ENCODE results near the gene KCNH1. TPM values are rescaled to one million over a fixed set of nuclear protein-coding genes. Genes with fewer than 3 reads are reported as not detected.

KCNH1 gene, protein sequence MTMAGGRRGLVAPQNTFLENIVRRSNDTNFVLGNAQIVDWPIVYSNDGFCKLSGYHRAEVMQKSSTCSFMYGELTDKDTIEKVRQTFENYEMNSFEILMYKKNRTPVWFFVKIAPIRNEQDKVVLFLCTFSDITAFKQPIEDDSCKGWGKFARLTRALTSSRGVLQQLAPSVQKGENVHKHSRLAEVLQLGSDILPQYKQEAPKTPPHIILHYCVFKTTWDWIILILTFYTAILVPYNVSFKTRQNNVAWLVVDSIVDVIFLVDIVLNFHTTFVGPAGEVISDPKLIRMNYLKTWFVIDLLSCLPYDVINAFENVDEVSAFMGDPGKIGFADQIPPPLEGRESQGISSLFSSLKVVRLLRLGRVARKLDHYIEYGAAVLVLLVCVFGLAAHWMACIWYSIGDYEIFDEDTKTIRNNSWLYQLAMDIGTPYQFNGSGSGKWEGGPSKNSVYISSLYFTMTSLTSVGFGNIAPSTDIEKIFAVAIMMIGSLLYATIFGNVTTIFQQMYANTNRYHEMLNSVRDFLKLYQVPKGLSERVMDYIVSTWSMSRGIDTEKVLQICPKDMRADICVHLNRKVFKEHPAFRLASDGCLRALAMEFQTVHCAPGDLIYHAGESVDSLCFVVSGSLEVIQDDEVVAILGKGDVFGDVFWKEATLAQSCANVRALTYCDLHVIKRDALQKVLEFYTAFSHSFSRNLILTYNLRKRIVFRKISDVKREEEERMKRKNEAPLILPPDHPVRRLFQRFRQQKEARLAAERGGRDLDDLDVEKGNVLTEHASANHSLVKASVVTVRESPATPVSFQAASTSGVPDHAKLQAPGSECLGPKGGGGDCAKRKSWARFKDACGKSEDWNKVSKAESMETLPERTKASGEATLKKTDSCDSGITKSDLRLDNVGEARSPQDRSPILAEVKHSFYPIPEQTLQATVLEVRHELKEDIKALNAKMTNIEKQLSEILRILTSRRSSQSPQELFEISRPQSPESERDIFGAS
- polyA plus RNA-seq (2013), result 0.04 TPM

DNA sequence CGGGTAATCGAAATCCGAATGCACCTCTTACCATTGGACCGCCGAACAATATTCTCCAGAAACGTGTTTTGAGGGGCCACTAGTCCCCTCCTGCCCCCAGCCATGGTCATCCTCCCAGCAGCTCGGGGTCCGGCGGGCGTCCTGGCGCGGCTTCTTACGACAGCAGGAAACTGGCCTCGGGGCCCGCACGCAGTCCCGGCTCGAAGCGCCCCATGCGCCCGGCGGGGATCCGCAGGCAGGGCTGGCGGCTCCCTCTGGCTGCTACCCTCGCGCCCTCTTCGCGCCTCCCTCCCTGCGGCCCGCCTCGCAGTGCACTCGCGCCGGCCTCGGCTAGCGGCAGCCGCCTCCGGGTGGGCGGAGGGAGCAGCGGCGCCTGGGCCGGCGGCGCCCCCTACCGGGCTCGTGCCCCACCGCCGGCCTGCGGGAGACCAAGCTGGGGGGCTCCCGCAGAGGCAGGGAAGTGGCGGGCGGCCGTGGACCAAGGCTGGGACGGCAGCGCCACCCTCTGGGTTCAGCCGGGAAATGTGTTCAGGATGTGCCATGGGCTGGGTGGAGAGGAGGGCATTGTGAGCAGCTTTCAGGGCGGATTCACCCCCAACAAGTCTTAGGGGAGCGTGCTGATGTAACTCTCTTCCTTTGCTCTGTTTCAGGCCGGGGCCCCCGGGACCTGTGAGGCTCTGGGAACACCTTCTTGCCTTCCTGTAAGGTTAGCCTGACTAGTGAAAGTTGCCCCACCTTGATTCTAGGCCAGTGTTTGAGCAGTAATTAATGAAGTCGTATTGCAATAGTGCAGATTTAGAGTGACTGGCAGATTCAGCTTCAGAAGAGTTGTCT, at the start of gene KCNH1:
KCNH1 (minus strand) TSS at position 313 of the 834 bp plus-strand sequence; CDS start at position 110, 203 bp downstream.
- Histone ChIP-seq H3K4me3 (ENCODE audit: control insufficient read depth in 1 of 7, extremely low read depth in 1 of 7, insufficient read depth in 4 of 7, low read depth in 2 of 7, low read length in 6 of 7) (peak within 1 kb of the TSS in 5 of 7 experiments; percentile 21 to 73 (median 39)), H3K36me3 (ENCODE audit: control insufficient read depth in 4 of 4, insufficient read depth in 4 of 4, low read length in 3 of 4) (no peaks in the 10 kb centered on the region), H3K27me3 (replicated peaks in 2 of 5; ENCODE audit: control insufficient read depth in 4 of 5, insufficient read depth in 5 of 5, low read length in 4 of 5) (peaks cover 14 to 56% (median 26%) of the 10 kb centered on the region in 5 experiments), H3K9me3 (ENCODE audit: control extremely low read depth in 1 of 5, control insufficient read depth in 4 of 5, insufficient read depth in 2 of 5, low read depth in 1 of 5, low read length in 4 of 5) (no peaks in the 10 kb centered on the region), H3K27ac (ENCODE audit: insufficient read depth in 1 of 2, low read depth in 1 of 2, low read length in 2 of 2, poor library complexity in 1 of 2, severe bottlenecking in 2 of 2) (no peak within 1 kb of the TSS), H3K4me1 (ENCODE audit: control extremely low read depth in 1 of 4, control insufficient read depth in 4 of 4, insufficient read depth in 4 of 4, low read length in 3 of 4) (peaks cover 0 to 16% (median 14%) of the 10 kb centered on the region in 4 experiments)
- POLR2A ChIA-PET, result interaction anchor here (1.0 kb wide), 1 partner anchor 552 kb away, joined by 4 read pairs; no protein-coding TSS in a partner anchor
- peak; percentile 85 to 93 (median 92) for DNase-seq
- WGBS (ENCODE audit: insufficient coverage), result 4% methylated on average over 33 of the region's 61 CpGs
- CTCF ChIA-PET, result interaction anchor here (0.7 to 7.3 kb wide), 24 partner anchors 10 to 760 kb away, joined by 3 to 101 read pairs (median 4); no protein-coding TSS in a partner anchor

DNA sequence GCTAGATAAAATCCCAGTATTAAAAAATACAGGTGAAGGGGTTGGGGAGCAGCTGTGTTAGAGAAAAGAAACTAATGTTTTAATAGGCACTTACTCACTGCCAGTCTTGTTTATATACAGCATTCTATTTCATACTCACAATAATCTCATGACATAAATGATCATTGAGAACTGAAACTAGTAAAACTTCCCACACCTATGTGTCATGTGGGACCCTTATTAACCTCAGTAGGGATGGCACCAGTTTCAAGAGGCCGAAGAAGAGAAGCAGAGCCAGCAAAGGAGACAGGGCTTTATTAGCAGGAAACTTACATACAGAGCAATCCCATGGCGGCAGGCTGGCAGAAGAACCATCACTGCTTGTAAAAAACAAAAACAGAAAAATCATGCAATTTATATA, 48.8 kb upstream of the KCNH1 start:
- peaks cover 0 to 1% (median 0%) of the 10 kb centered on the region in 4 experiments for H3K4me1 ChIP-seq (ENCODE audit: control extremely low read depth in 1 of 4, control insufficient read depth in 4 of 4, insufficient read depth in 4 of 4, low read length in 3 of 4)

DNA sequence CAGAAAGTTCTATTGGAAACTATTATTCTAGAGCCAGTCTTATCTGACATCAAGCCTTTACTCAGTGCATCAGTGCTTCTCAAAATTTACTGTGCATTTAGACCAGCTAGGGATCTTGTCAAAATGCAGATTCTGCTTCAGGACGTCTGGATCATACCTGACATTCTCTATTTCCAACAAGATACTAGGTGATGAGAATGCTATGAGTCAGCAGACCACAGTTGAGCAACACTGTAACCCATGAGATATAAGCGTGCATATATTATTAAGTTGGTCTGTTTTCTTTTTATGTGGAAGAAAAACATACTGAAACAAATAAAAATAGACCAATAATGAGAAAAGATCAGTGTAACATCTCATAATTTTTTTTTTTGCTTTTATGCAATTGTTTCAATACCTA, 40.4 kb upstream of the KCNH1 start:
- POLR2A ChIA-PET, result no interaction called here
- DNase-seq, result no peak
- Histone ChIP-seq H3K9me3 (ENCODE audit: control extremely low read depth in 1 of 5, control insufficient read depth in 4 of 5, insufficient read depth in 2 of 5, low read depth in 1 of 5, low read length in 4 of 5) (peaks cover 0 to 17% (median 3%) of the 10 kb centered on the region in 5 experiments), H3K27me3 (replicated peaks in 2 of 5; ENCODE audit: control insufficient read depth in 4 of 5, insufficient read depth in 5 of 5, low read length in 4 of 5) (no peaks in the 10 kb centered on the region), H3K4me1 (ENCODE audit: control extremely low read depth in 1 of 4, control insufficient read depth in 4 of 4, insufficient read depth in 4 of 4, low read length in 3 of 4) (no peaks in the 10 kb centered on the region), H3K4me3 (ENCODE audit: control insufficient read depth in 1 of 7, extremely low read depth in 1 of 7, insufficient read depth in 4 of 7, low read depth in 2 of 7, low read length in 6 of 7) (no peak overlapping the region), H3K36me3 (ENCODE audit: control insufficient read depth in 4 of 4, insufficient read depth in 4 of 4, low read length in 3 of 4) (no peaks in the 10 kb centered on the region), H3K27ac (ENCODE audit: insufficient read depth in 1 of 2, low read depth in 1 of 2, low read length in 2 of 2, poor library complexity in 1 of 2, severe bottlenecking in 2 of 2) (no peak overlapping the region)
- 100% methylated on average over 1 of the region's 2 CpGs for WGBS (ENCODE audit: insufficient coverage)
- CTCF ChIA-PET, result no interaction called here

More for the DNA sequence above, 48.8 kb upstream of the KCNH1 start:
- Histone ChIP-seq H3K27me3 (replicated peaks in 2 of 5; ENCODE audit: control insufficient read depth in 4 of 5, insufficient read depth in 5 of 5, low read length in 4 of 5) (no peaks in the 10 kb centered on the region), H3K9me3 (ENCODE audit: control extremely low read depth in 1 of 5, control insufficient read depth in 4 of 5, insufficient read depth in 2 of 5, low read depth in 1 of 5, low read length in 4 of 5) (no peaks in the 10 kb centered on the region), H3K4me3 (ENCODE audit: control insufficient read depth in 1 of 7, extremely low read depth in 1 of 7, insufficient read depth in 4 of 7, low read depth in 2 of 7, low read length in 6 of 7) (no peak overlapping the region), H3K27ac (ENCODE audit: insufficient read depth in 1 of 2, low read depth in 1 of 2, low read length in 2 of 2, poor library complexity in 1 of 2, severe bottlenecking in 2 of 2) (no peak overlapping the region), H3K36me3 (ENCODE audit: control insufficient read depth in 4 of 4, insufficient read depth in 4 of 4, low read length in 3 of 4) (no peaks in the 10 kb centered on the region)
- no peak for DNase-seq
- WGBS (ENCODE audit: insufficient coverage), result 83% methylated on average over 2 of the region's 2 CpGs
- ChIA-PET POLR2A (no interaction called here), CTCF (no interaction called here)

DNA sequence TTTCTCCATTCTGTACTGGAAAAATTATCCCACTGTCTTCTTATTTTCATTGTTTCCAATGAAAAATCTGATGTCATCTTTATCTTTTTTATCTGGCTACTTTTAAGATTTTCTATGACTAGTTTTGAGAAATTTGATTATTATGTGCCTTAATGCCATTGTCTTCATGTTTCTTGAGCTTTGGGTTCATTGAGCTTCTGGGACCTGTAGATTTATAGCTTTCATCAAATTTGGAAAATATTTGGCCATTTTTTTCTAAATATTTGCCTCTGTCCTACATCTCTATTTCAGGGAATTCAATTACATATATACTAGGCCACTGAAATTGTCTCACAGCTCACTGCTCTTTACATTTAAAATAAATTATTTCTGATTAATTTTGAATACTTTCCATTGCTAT, 38.7 kb upstream of the KCNH1 start:
- Histone ChIP-seq H3K27ac (ENCODE audit: insufficient read depth in 1 of 2, low read depth in 1 of 2, low read length in 2 of 2, poor library complexity in 1 of 2, severe bottlenecking in 2 of 2) (no peak overlapping the region), H3K9me3 (ENCODE audit: control extremely low read depth in 1 of 5, control insufficient read depth in 4 of 5, insufficient read depth in 2 of 5, low read depth in 1 of 5, low read length in 4 of 5) (peaks cover 0 to 30% (median 11%) of the 10 kb centered on the region in 5 experiments), H3K4me3 (ENCODE audit: control insufficient read depth in 1 of 7, extremely low read depth in 1 of 7, insufficient read depth in 4 of 7, low read depth in 2 of 7, low read length in 6 of 7) (no peak overlapping the region), H3K27me3 (replicated peaks in 2 of 5; ENCODE audit: control insufficient read depth in 4 of 5, insufficient read depth in 5 of 5, low read length in 4 of 5) (no peaks in the 10 kb centered on the region), H3K4me1 (ENCODE audit: control extremely low read depth in 1 of 4, control insufficient read depth in 4 of 4, insufficient read depth in 4 of 4, low read length in 3 of 4) (no peaks in the 10 kb centered on the region), H3K36me3 (ENCODE audit: control insufficient read depth in 4 of 4, insufficient read depth in 4 of 4, low read length in 3 of 4) (no peaks in the 10 kb centered on the region)
- CTCF ChIA-PET, result no interaction called here
- POLR2A ChIA-PET, result no interaction called here
- no peak for DNase-seq

DNA sequence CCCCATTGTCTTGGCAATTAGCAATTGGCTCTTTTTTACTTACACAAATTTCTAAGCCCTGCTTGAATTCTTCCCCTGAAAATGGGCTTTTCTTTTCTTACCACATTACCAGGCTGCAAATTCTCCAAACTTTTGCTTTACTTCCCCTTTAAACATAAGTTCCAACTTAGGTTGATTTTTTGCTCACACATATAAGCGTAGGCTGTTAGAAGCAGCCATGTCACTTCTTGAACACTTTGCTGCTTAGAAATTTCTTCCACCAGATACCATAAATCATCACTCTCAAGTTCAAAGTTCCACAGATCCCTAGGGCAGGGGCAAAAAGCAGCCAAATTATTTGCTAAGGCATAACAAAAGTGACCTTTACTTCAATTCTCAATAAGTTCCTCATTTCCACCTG, 35.4 kb upstream of the KCNH1 start:
- no peaks in the 10 kb centered on the region for H3K4me1 ChIP-seq (ENCODE audit: control extremely low read depth in 1 of 4, control insufficient read depth in 4 of 4, insufficient read depth in 4 of 4, low read length in 3 of 4)
- H3K4me3 ChIP-seq (ENCODE audit: control insufficient read depth in 1 of 7, extremely low read depth in 1 of 7, insufficient read depth in 4 of 7, low read depth in 2 of 7, low read length in 6 of 7), result no peak overlapping the region
- ChIA-PET POLR2A (no interaction called here), CTCF (interaction anchor here (1.4 to 1.7 kb wide), 2 partner anchors 9 to 13 kb away, joined by 4 to 6 read pairs; no protein-coding TSS in a partner anchor)
- DNase-seq, result no peak
- H3K27ac ChIP-seq (ENCODE audit: insufficient read depth in 1 of 2, low read depth in 1 of 2, low read length in 2 of 2, poor library complexity in 1 of 2, severe bottlenecking in 2 of 2), result no peak overlapping the region
- no peaks in the 10 kb centered on the region for H3K27me3 ChIP-seq (replicated peaks in 2 of 5; ENCODE audit: control insufficient read depth in 4 of 5, insufficient read depth in 5 of 5, low read length in 4 of 5)
- WGBS (ENCODE audit: insufficient coverage), result 92% methylated on average over 1 of the region's 1 CpG
- H3K9me3 ChIP-seq (ENCODE audit: control extremely low read depth in 1 of 5, control insufficient read depth in 4 of 5, insufficient read depth in 2 of 5, low read depth in 1 of 5, low read length in 4 of 5), result peaks cover 0 to 30% (median 15%) of the 10 kb centered on the region in 5 experiments
- no peaks in the 10 kb centered on the region for H3K36me3 ChIP-seq (ENCODE audit: control insufficient read depth in 4 of 4, insufficient read depth in 4 of 4, low read length in 3 of 4)

DNA sequence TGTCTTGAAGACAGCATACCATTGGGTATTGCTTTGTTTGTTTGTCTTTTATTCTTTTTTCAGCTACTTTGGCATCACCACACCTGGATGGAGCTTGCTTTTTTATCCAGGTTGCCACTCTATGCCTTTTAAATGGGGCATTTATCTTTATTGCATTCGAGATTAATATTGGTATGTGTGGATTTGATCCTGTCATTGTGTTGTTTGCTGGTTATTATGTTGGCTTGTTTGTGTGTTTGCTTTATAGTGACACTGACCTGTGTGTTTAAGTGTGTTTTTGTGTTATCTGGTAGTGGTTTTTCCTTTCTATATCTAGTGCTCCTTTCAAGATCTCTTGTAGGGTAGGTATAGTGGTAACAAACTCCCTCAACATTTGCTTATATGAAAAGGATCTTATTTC, 24.9 kb upstream of the KCNH1 start:
- Histone ChIP-seq H3K36me3 (ENCODE audit: control insufficient read depth in 4 of 4, insufficient read depth in 4 of 4, low read length in 3 of 4) (no peaks in the 10 kb centered on the region), H3K27ac (ENCODE audit: insufficient read depth in 1 of 2, low read depth in 1 of 2, low read length in 2 of 2, poor library complexity in 1 of 2, severe bottlenecking in 2 of 2) (no peak overlapping the region), H3K27me3 (replicated peaks in 2 of 5; ENCODE audit: control insufficient read depth in 4 of 5, insufficient read depth in 5 of 5, low read length in 4 of 5) (no peaks in the 10 kb centered on the region), H3K4me3 (ENCODE audit: control insufficient read depth in 1 of 7, extremely low read depth in 1 of 7, insufficient read depth in 4 of 7, low read depth in 2 of 7, low read length in 6 of 7) (no peak overlapping the region), H3K4me1 (ENCODE audit: control extremely low read depth in 1 of 4, control insufficient read depth in 4 of 4, insufficient read depth in 4 of 4, low read length in 3 of 4) (no peaks in the 10 kb centered on the region), H3K9me3 (ENCODE audit: control extremely low read depth in 1 of 5, control insufficient read depth in 4 of 5, insufficient read depth in 2 of 5, low read depth in 1 of 5, low read length in 4 of 5) (peaks cover 0 to 11% (median 3%) of the 10 kb centered on the region in 5 experiments)
- ChIA-PET POLR2A (no interaction called here), CTCF (interaction anchor here (0.7 kb wide), 1 partner anchor 337 kb away, joined by 3 read pairs; no protein-coding TSS in a partner anchor)
- no peak for DNase-seq
- 80% methylated on average over 1 of the region's 1 CpG for WGBS (ENCODE audit: insufficient coverage)

Measured in common myeloid progenitor, CD34-positive (primary cell).